DND-41 (cell line): ENCODE data around the gene METTL26.

ENCODE experiments used
- EZH2 ChIP-seq: IDR thresholded peaks from 3 replicates; pipeline ENCODE4 v1.6.1; 2012; ENCODE audit warnings: borderline replicate concordance, low read depth, mild to moderate bottlenecking, moderate library complexity, low read length, inconsistent platforms; ENCODE audit not compliant: severe bottlenecking
- TF ChIP-seq, protein P1 (sequence below): IDR thresholded peaks from 2 replicates; pipeline ENCODE4 v1.5.1; 2012; ENCODE audit warnings: borderline replicate concordance, low read length, moderate library complexity, mild to moderate bottlenecking; ENCODE audit not compliant: poor library complexity, severe bottlenecking; ENCODE audit errors: extremely low read depth

- TF ChIP-seq, protein P1, sequence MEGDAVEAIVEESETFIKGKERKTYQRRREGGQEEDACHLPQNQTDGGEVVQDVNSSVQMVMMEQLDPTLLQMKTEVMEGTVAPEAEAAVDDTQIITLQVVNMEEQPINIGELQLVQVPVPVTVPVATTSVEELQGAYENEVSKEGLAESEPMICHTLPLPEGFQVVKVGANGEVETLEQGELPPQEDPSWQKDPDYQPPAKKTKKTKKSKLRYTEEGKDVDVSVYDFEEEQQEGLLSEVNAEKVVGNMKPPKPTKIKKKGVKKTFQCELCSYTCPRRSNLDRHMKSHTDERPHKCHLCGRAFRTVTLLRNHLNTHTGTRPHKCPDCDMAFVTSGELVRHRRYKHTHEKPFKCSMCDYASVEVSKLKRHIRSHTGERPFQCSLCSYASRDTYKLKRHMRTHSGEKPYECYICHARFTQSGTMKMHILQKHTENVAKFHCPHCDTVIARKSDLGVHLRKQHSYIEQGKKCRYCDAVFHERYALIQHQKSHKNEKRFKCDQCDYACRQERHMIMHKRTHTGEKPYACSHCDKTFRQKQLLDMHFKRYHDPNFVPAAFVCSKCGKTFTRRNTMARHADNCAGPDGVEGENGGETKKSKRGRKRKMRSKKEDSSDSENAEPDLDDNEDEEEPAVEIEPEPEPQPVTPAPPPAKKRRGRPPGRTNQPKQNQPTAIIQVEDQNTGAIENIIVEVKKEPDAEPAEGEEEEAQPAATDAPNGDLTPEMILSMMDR, result no peak
- TF ChIP-seq EZH2, result no peak
These were observed 45.3 kb downstream of the METTL26 start for GRCh38 chr16:590815-591200.
